ENCODE measurements around the gene SP2. TPM values are rescaled to one million over a fixed set of nuclear protein-coding genes. Genes with fewer than 3 reads are reported as not detected.

Gene SP2
- total and polyA plus RNA-seq, 7 donors, result 6.2 to 16.1 (median 10.8) TPM

- intact Hi-C loops (cut with DNase I), result no loop called here
- DNase-seq, result no peak
- WGBS, 3 donors, result 18 to 32% (median 31%) methylated on average over 5 of the region's 5 CpGs
- Histone ChIP-seq H3K27ac (no peak overlapping the region), H3K4me3 (no peak overlapping the region), H3K27me3 (ENCODE audit: insufficient read depth in 3 of 3, low read length in 2 of 3) (peaks cover 0 to 83% (median 39%) of the 10 kb centered on the region in 3 donors), H3K9me3 (no peaks in the 10 kb centered on the region), H3K4me1 (peaks cover 10% of the 10 kb centered on the region), H3K36me3 (ENCODE audit: insufficient read depth in 1 of 2, low read depth in 1 of 2) (no peaks in the 10 kb centered on the region)
- TF ChIP-seq CTCF (IDR thresholded peaks at IDR 0.05), result no peak
- ATAC-seq, result no peak
Measured at GRCh38 chr17:47853616-47854015, 42.4 kb upstream of the SP2 start.

- 4 to 26% (median 23%) methylated on average over 3 of the region's 3 CpGs for WGBS, 3 donors
- H3K27me3 ChIP-seq (ENCODE audit: insufficient read depth in 3 of 3, low read length in 2 of 3), result peaks cover 0 to 77% (median 34%) of the 10 kb centered on the region in 3 donors
- H3K4me1 ChIP-seq, result peaks cover 6% of the 10 kb centered on the region
- no peak overlapping the region for H3K4me3 ChIP-seq
- no peak for ATAC-seq
- no peak overlapping the region for H3K27ac ChIP-seq
- H3K9me3 ChIP-seq, result no peaks in the 10 kb centered on the region
- intact Hi-C loops (cut with DNase I), result no loop called here
- no peak for TF ChIP-seq CTCF (IDR thresholded peaks at IDR 0.05)
- H3K36me3 ChIP-seq (ENCODE audit: insufficient read depth in 1 of 2, low read depth in 1 of 2), result no peaks in the 10 kb centered on the region
- DNase-seq, result no peak
Measured at GRCh38 chr17:47855737-47856136, 40.3 kb upstream of the SP2 start.

- Histone ChIP-seq H3K36me3 (ENCODE audit: insufficient read depth in 1 of 2, low read depth in 1 of 2) (no peaks in the 10 kb centered on the region), H3K4me1 (no peaks in the 10 kb centered on the region), H3K27ac (no peak overlapping the region), H3K27me3 (ENCODE audit: insufficient read depth in 3 of 3, low read length in 2 of 3) (peaks cover 0 to 73% (median 30%) of the 10 kb centered on the region in 3 donors), H3K4me3 (no peak overlapping the region), H3K9me3 (no peaks in the 10 kb centered on the region)
- DNase-seq, result no peak
- ATAC-seq, result no peak
- TF ChIP-seq CTCF (IDR thresholded peaks at IDR 0.05), result no peak
- intact Hi-C loops (cut with DNase I), result no loop called here
Measured at GRCh38 chr17:47856830-47857229, 39.2 kb upstream of the SP2 start.

GRCh38 chr17:47857551-47858455 is 38.2 kb upstream of the SP2 start:
- Histone ChIP-seq H3K4me3 (no peak overlapping the region), H3K4me1 (no peaks in the 10 kb centered on the region), H3K36me3 (ENCODE audit: insufficient read depth in 1 of 2, low read depth in 1 of 2) (no peaks in the 10 kb centered on the region), H3K27ac (no peak overlapping the region), H3K27me3 (ENCODE audit: insufficient read depth in 3 of 3, low read length in 2 of 3) (peaks cover 0 to 63% (median 21%) of the 10 kb centered on the region in 3 donors), H3K9me3 (no peaks in the 10 kb centered on the region)
- ATAC-seq (no peak), DNase-seq (no peak)
- WGBS, 3 donors, result 61 to 76% (median 70%) methylated on average over 11 to 16 of the region's 16 CpGs
- intact Hi-C loops (cut with DNase I), result no loop called here
- no peak for TF ChIP-seq CTCF (IDR thresholded peaks at IDR 0.05)

All from psoas muscle (tissue), 8 donors.